K562 (cell line): ENCODE measurements around the gene TP73. TPM values are rescaled to one million over a fixed set of nuclear protein-coding genes. Genes with fewer than 3 reads are reported as not detected.

Source experiments
- ATAC-seq: fragments of 200-7000 bp; cut with Tn5 transposase; 3 replicates; pipeline ENCODE4 v1.9.1; 2020; ENCODE audit warnings: moderate library complexity
- BruUV-seq: library from RNA; stranded (reverse); fragments of 400-500 nt; replicated peaks from 2 replicates; lab custom pipeline; 2021; lab: Mats Ljungman, UMichigan
- CTCF ChIA-PET: fragments of 300-600 bp; formaldehyde crosslinking; extraction: SDS; loops from one replicate; lab custom pipeline; 2021; ENCODE audit warnings: low intra/inter-chr PET ratio; lab: Yijun Ruan, JAX
- POLR2A ChIA-PET: fragments of 300-600, 350-650 bp; sonication (Branson Sonifier 250); formaldehyde crosslinking; extraction: SDS; loops from one replicate; lab custom pipeline; 2021; ENCODE audit warnings: antibody characterized with exemption, inconsistent platforms; lab: Yijun Ruan, JAX
- DNase-seq, 4 experiments: peaks; one replicate each; pipeline versions ENCODE4 v3.0.0 to v3.0.0-alpha.2; 2011 to 2018; ENCODE audit warnings: low spot score in 3 of 4, mixed read lengths in 3 of 4; ENCODE audit errors: extremely low read depth in 1 of 4
- FAIRE-seq: peaks from 2 replicates; lab custom pipeline; 2011; peaks lifted over from hg19 to GRCh38; lab: Jason Lieb, UNC
- H2AFZ ChIP-seq: 2 replicates; pipeline ENCODE4 v1.6.0; 2011; ENCODE audit warnings: low read depth, low read length, control low read depth, inconsistent platforms
- H3K27ac ChIP-seq: fragments of 200-600 bp; 3 replicates; pipeline ENCODE4 v1.8.0; 2011; ENCODE audit warnings: low read depth, mild to moderate bottlenecking, control low read depth, inconsistent platforms, low read length, moderate library complexity, mixed read lengths; ENCODE audit errors: extremely low read depth
- H3K27me3 ChIP-seq, 2 experiments: fragments of 300-600 bp in 1 of 2; 2 replicates in 1 of 2; 3 replicates in 1 of 2; pipeline versions ENCODE4 v1.6.0 to v1.8.0; 2011; ENCODE audit warnings: inconsistent platforms in 2 of 2, low read length in 2 of 2, mild to moderate bottlenecking in 1 of 2, mixed read lengths in 1 of 2, moderate library complexity in 1 of 2; ENCODE audit not compliant: control insufficient read depth in 2 of 2, insufficient read depth in 2 of 2
- H3K36me3 ChIP-seq: fragments of 300-600 bp; 3 replicates; pipeline ENCODE4 v1.8.0; 2011; ENCODE audit warnings: mild to moderate bottlenecking, low read length, inconsistent platforms; ENCODE audit not compliant: control insufficient read depth, insufficient read depth
- H3K4me1 ChIP-seq, 2 experiments: fragments of 200-600 bp in 1 of 2; replicated peaks in 1 of 2; 2 replicates in 1 of 2; 3 replicates in 1 of 2; pipeline versions ENCODE4 v1.5.1 to v1.8.0; 2011; ENCODE audit warnings: inconsistent platforms in 2 of 2, low read length in 2 of 2, mild to moderate bottlenecking in 1 of 2, mixed read lengths in 1 of 2, moderate library complexity in 1 of 2; ENCODE audit not compliant: control insufficient read depth in 2 of 2, insufficient read depth in 2 of 2
- H3K4me2 ChIP-seq: 2 replicates; pipeline ENCODE4 v1.6.1; 2011; ENCODE audit warnings: low read length, control low read depth, inconsistent platforms, mixed read lengths; ENCODE audit not compliant: insufficient read depth
- H3K4me3 ChIP-seq: fragments of 200-600 bp; sonication (generic), shearing (Covaris generic); 2 replicates; pipeline ENCODE4 v1.5.1; 2016; ENCODE audit warnings: control low read depth, inconsistent platforms
- H3K79me2 ChIP-seq: fragments of 200-600 bp; 3 replicates; pipeline ENCODE4 v1.8.0; 2011; ENCODE audit warnings: low read length, inconsistent platforms; ENCODE audit not compliant: control insufficient read depth, insufficient read depth
- H3K9ac ChIP-seq, 2 experiments: 2 replicates each; pipeline versions ENCODE4 v1.6.0 to v1.6.1; 2011; ENCODE audit warnings: low read depth in 2 of 2, low read length in 2 of 2, control low read depth in 1 of 2, inconsistent platforms in 1 of 2, mild to moderate bottlenecking in 1 of 2, mixed read lengths in 1 of 2; ENCODE audit not compliant: insufficient read depth in 1 of 2
- H3K9me1 ChIP-seq: one replicate; pipeline ENCODE4 v1.6.0; 2011; ENCODE audit warnings: inconsistent platforms, mild to moderate bottlenecking, low read length, moderate library complexity; ENCODE audit not compliant: control insufficient read depth, insufficient read depth
- H3K9me3 ChIP-seq: replicated peaks from 2 replicates; pipeline ENCODE4 v1.5.1; 2011; ENCODE audit warnings: low read depth, low read length, inconsistent platforms; ENCODE audit not compliant: control insufficient read depth, insufficient read depth
- H4K20me1 ChIP-seq: replicated peaks from 2 replicates; pipeline ENCODE4 v1.6.1; 2011; ENCODE audit warnings: low read length, inconsistent platforms, mixed read lengths; ENCODE audit not compliant: control insufficient read depth, insufficient read depth
- ATF7 ChIP-seq: fragments of 450-650 bp; IDR thresholded peaks from 2 replicates; pipeline ENCODE4 v1.7.1; 2014; ENCODE audit warnings: mild to moderate bottlenecking, moderate library complexity
- BCOR ChIP-seq: fragments of 450-650 bp; IDR thresholded peaks from 2 replicates; pipeline ENCODE4 v1.6.1; 2016
- DMBX1 ChIP-seq: fragments of 250-450 bp; sonication (Bioruptor Pico); IDR thresholded peaks from 2 replicates; pipeline ENCODE4 v1.8.0; 2022; ENCODE audit warnings: inconsistent platforms, mild to moderate bottlenecking, moderate library complexity, borderline replicate concordance
- ERF ChIP-seq: fragments of 450-650 bp; formaldehyde crosslinking; IDR thresholded peaks from 2 replicates; pipeline ENCODE4 v1.4.0; 2020; ENCODE audit warnings: mild to moderate bottlenecking, mixed read lengths
- FOSL1 ChIP-seq: fragments of 200-800 bp; sonication (Bioruptor generic); conservative IDR thresholded peaks from 2 replicates; pipeline ENCODE4 v1.6.1; 2016; ENCODE audit warnings: missing genetic modification characterization, missing compliant biosample characterization
- HNRNPH1 ChIP-seq: fragments of 200-400 bp; formaldehyde crosslinking; optimal IDR thresholded peaks from 2 replicates; pipeline ENCODE3; 2017; ENCODE audit warnings: low read depth, mild to moderate bottlenecking, low read length, moderate library complexity
- MAZ ChIP-seq, 2 experiments: fragments of 450-650 bp in 1 of 2; sonication (generic) in 1 of 2; formaldehyde crosslinking; IDR thresholded peaks in 1 of 2; conservative IDR thresholded peaks in 1 of 2; 2 replicates each; pipeline versions ENCODE4 v1.4.0 to v1.5.0; 2020; ENCODE audit warnings: mild to moderate bottlenecking in 1 of 2, missing genetic modification reagents in 1 of 2
- MEIS2 ChIP-seq: fragments of 450-650 bp; IDR thresholded peaks from 2 replicates; pipeline ENCODE4 v1.6.1; 2014; ENCODE audit warnings: mild to moderate bottlenecking; ENCODE audit not compliant: partially characterized antibody
- NEUROD1 ChIP-seq: fragments of 150-350 bp; IDR thresholded peaks from 2 replicates; pipeline ENCODE4 v1.6.1; 2014; ENCODE audit warnings: borderline replicate concordance, low read length, low read depth; ENCODE audit not compliant: partially characterized antibody
- NFIC ChIP-seq: fragments of 450-650 bp; IDR thresholded peaks from 2 replicates; pipeline ENCODE4 v1.6.1; 2017; ENCODE audit warnings: mild to moderate bottlenecking, inconsistent platforms
- NRF1 ChIP-seq, 2 experiments: fragments of 450-650 bp; IDR thresholded peaks in 1 of 2; conservative IDR thresholded peaks in 1 of 2; 2 replicates each; pipeline ENCODE4 v1.6.1; 2014; ENCODE audit warnings: mild to moderate bottlenecking in 2 of 2
- OTX1 ChIP-seq: fragments of 450-650 bp; formaldehyde crosslinking; IDR thresholded peaks from 2 replicates; pipeline ENCODE4 v1.4.0; 2022; ENCODE audit warnings: mild to moderate bottlenecking
- RFX5 ChIP-seq: IDR thresholded peaks from 2 replicates; pipeline ENCODE4 v1.6.1; 2011; ENCODE audit warnings: low read depth, mild to moderate bottlenecking, improper control_type of control experiment, low read length
- SIN3A ChIP-seq, 2 experiments: fragments of 150-350 bp in 1 of 2; IDR thresholded peaks; 2 replicates each; pipeline ENCODE4 v1.6.1; 2011 to 2016; ENCODE audit warnings: borderline replicate concordance in 2 of 2, low read depth in 2 of 2, low read length in 2 of 2, mild to moderate bottlenecking in 2 of 2, moderate library complexity in 2 of 2; ENCODE audit not compliant: control insufficient read depth in 1 of 2
- SMARCA5 ChIP-seq: fragments of 450-650 bp; IDR thresholded peaks from 2 replicates; pipeline ENCODE4 v1.6.1; 2016
- SREBF2 ChIP-seq: sonication (generic); formaldehyde crosslinking; IDR thresholded peaks from 2 replicates; pipeline ENCODE4 v1.4.0; 2020; ENCODE audit warnings: mild to moderate bottlenecking, missing genetic modification reagents
- TAF9B ChIP-seq: fragments of 450-650 bp; IDR thresholded peaks from 2 replicates; pipeline ENCODE4 v1.6.1; 2018; ENCODE audit warnings: mild to moderate bottlenecking; ENCODE audit not compliant: partially characterized antibody
- ZBED1 ChIP-seq: IDR thresholded peaks from 2 replicates; pipeline ENCODE4 v1.6.1; 2014
- ZKSCAN1 ChIP-seq: fragments of 150-350 bp; IDR thresholded peaks from 2 replicates; pipeline ENCODE4 v1.6.1; 2016; ENCODE audit warnings: low read depth, low read length
- ZNF134 ChIP-seq: fragments of 250-450 bp; sonication (Bioruptor Pico); conservative IDR thresholded peaks from 2 replicates; pipeline ENCODE4 v1.4.0; 2020
- ZNF224 ChIP-seq: sonication (generic); formaldehyde crosslinking; IDR thresholded peaks from 2 replicates; pipeline ENCODE4 v1.8.0; 2022; ENCODE audit warnings: mild to moderate bottlenecking, missing genetic modification reagents
- ZNF232 ChIP-seq: sonication (generic); formaldehyde crosslinking; IDR thresholded peaks from 2 replicates; pipeline ENCODE4 v1.8.0; 2022; ENCODE audit warnings: mild to moderate bottlenecking, missing genetic modification reagents
- WGBS: fragments of 100-300 bp; shearing (Covaris generic); methylation state at CpG from one replicate; pipeline ENCODE4 v1.1.6; 2016; ENCODE audit warnings: low coverage, mixed read lengths; ENCODE audit not compliant: insufficient coverage; ENCODE audit errors: missing lambda C conversion rate; 5-methylcytosine and 5-hydroxymethylcytosine counted together
- in situ Hi-C: fragments of 300-500 bp; cut with MboI; formaldehyde crosslinking; loops from 4 replicates; pipeline ENCODE4 v1.15.0; 2018; ENCODE audit warnings: inconsistent platforms, mixed read lengths
- intact Hi-C: fragments of 100-400 bp; cut with micrococcal nuclease; formaldehyde crosslinking; loops from 2 replicates; pipeline ENCODE4 v1.14.2; 2022
- polyA plus RNA-seq, 8 experiments: library from polyadenylated mRNA; depleted of rRNA in 4 of 8; stranded (reverse) in 5 of 8; unstranded in 3 of 8; fragments of >200 nt; fragmentation: Nextera tagmentation in 2 of 8; fragmentation: Illumina TruSeq in 1 of 8; extraction: Ambion mirVana in 2 of 8; extraction: Trizol in 1 of 8; gene quantifications; 2 replicates each; pipeline versions ENCODE4 v1.2.1 to v1.2.3, GENCODE V29; 2011 to 2014; ENCODE audit warnings: inconsistent platforms in 1 of 8, missing spikeins in 1 of 8
- total RNA-seq, 7 experiments: library from RNA; depleted of rRNA in 6 of 7; stranded (reverse); fragments of >200 nt in 6 of 7; fragmentation: Illumina TruSeq in 2 of 7; extraction: Trizol in 2 of 7; gene quantifications; 2 replicates each; pipeline versions ENCODE4 v1.2.1 to v1.2.3, GENCODE V29; 2011 to 2021; ENCODE audit warnings: low replicate concordance in 1 of 7
- TF ChIP-seq, protein P1 (sequence below): fragments of 250-450 bp; sonication (Bioruptor Pico); IDR thresholded peaks from 2 replicates; pipeline ENCODE4 v1.5.1; 2021; ENCODE audit warnings: mild to moderate bottlenecking
- TF ChIP-seq, protein P2 (sequence below): fragments of 250-450 bp; sonication (Bioruptor Pico); IDR thresholded peaks from 2 replicates; pipeline ENCODE4 v1.5.0; 2020; ENCODE audit warnings: mild to moderate bottlenecking

TP73 gene
- total and polyA plus RNA-seq, 9 of the 15 experiments (the other 6 are each of a cell fraction or from before 2014, with no cell fraction given), result 0.07 to 1.6 (median 0.40) TPM; not detected in 2

DNA sequence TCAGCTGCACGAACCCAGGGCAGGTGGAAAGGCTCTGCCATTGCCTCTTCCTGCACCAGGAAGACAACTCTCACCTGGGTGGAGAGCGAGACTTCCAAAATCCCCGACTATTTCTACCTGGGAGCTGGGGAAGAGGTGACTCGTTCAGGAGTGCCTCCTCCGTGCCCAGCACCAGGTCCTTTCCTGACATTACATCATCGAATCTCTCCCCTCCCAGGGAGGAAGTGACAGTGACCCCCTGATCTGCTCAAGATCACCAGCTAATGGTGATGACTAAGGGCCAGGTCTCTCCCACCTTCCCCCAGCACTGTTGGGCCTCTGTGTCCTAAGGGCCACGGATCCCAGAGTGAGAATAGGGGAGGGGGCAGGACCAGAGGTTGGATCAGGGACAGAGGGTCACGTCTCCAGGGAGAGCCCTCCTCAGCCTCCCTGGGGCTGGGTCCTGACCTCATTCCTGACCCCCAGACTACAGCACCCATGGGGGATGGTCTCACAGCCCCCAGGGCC, 47.8 kb upstream of the TP73 start:
- Histone ChIP-seq H3K4me1 (peaks cover 6 to 39% of the 10 kb centered on the region in 2 experiments; a peak in 2 of 5 replicates), H3K4me3 (no peak overlapping the region; the same call in 1 of the 2 replicates), H3K9me1 (no peaks in the 10 kb centered on the region), H2AFZ (no peak overlapping the region), H4K20me1 (peaks cover 10% of the 10 kb centered on the region), H3K79me2 (no peaks in the 10 kb centered on the region), H3K9me3 (no peaks in the 10 kb centered on the region), H3K27ac (no peak overlapping the region), H3K36me3 (no peaks in the 10 kb centered on the region), H3K4me2 (no peak overlapping the region), H3K9ac (no peak overlapping the region; a peak in 1 of 4 replicates), H3K27me3 (peaks cover 2 to 71% of the 10 kb centered on the region in 2 experiments; a peak in 4 of 5 replicates)
- intact Hi-C loops, result no loop called here
- ChIA-PET CTCF (no interaction called here), POLR2A (no interaction called here)
- in situ Hi-C loops, result no loop called here
- ATAC-seq (peak; percentile 68), DNase-seq (no peak), FAIRE-seq (no peak)
- WGBS, result 3% methylated on average over 8 of the region's 8 CpGs
- BruUV-seq, result no TSS peak
- TF ChIP-seq ZBED1, result no peak
- peak in 1 of 2 experiments; percentile 55; a peak in 2 of 4 replicates for TF ChIP-seq MAZ (CRISPR knock-in tag; conservative IDR thresholded peaks at IDR 0.05 in 1 of 2, IDR thresholded peaks at IDR 0.05 in 1 of 2)
- TF ChIP-seq MEIS2, result no peak
- peak; percentile 93 for TF ChIP-seq ATF7
- no peak for TF ChIP-seq SMARCA5
- no peak for TF ChIP-seq ZKSCAN1
- TF ChIP-seq OTX1 (CRISPR knock-in tag), result no peak
- TF ChIP-seq DMBX1 (CRISPR knock-in tag), result no peak
- no peak for TF ChIP-seq ERF (CRISPR knock-in tag)
- TF ChIP-seq SIN3A (IDR thresholded peaks at IDR 0.05; ENCODE audit: borderline replicate concordance in 2 of 2, control insufficient read depth in 1 of 2, low read depth in 2 of 2, low read length in 2 of 2), result no peak
- no peak for TF ChIP-seq TAF9B
- TF ChIP-seq ZNF134, result no peak
- no peak for TF ChIP-seq HNRNPH1
- peak; percentile 52 for TF ChIP-seq FOSL1 (tag)
- no peak for TF ChIP-seq RFX5
- TF ChIP-seq, protein P1, sequence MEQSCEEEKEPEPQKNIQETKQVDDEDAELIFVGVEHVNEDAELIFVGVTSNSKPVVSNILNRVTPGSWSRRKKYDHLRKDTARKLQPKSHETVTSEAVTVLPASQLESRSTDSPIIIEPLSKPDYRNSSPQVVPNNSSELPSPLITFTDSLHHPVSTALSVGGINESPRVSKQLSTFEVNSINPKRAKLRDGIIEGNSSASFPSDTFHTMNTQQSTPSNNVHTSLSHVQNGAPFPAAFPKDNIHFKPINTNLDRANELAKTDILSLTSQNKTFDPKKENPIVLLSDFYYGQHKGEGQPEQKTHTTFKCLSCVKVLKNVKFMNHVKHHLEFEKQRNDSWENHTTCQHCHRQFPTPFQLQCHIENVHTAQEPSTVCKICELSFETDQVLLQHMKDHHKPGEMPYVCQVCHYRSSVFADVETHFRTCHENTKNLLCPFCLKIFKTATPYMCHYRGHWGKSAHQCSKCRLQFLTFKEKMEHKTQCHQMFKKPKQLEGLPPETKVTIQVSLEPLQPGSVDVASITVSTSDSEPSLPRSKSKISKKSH (CRISPR knock-in tag), result no peak
- TF ChIP-seq, protein P2, sequence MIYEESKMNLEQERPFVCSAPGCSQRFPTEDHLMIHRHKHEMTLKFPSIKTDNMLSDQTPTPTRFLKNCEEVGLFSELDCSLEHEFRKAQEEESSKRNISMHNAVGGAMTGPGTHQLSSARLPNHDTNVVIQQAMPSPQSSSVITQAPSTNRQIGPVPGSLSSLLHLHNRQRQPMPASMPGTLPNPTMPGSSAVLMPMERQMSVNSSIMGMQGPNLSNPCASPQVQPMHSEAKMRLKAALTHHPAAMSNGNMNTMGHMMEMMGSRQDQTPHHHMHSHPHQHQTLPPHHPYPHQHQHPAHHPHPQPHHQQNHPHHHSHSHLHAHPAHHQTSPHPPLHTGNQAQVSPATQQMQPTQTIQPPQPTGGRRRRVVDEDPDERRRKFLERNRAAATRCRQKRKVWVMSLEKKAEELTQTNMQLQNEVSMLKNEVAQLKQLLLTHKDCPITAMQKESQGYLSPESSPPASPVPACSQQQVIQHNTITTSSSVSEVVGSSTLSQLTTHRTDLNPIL, result 0 out of 2 replicates have a peak, but pooled peaks have one; percentile 29
- TF ChIP-seq BCOR, result no peak
- TF ChIP-seq ZNF232, result no peak
- TF ChIP-seq SREBF2 (CRISPR knock-in tag), result no peak
- no peak for TF ChIP-seq NFIC
- peak; percentile 24 for TF ChIP-seq NEUROD1
- TF ChIP-seq ZNF224 (CRISPR knock-in tag), result no peak
- TF ChIP-seq NRF1 (conservative IDR thresholded peaks at IDR 0.05 in 1 of 2, IDR thresholded peaks at IDR 0.05 in 1 of 2), result peak in 1 of 2 experiments; percentile 39; a peak in 3 of 4 replicates
